GM18511 (cell line): ENCODE results near the gene KLHL29.

Source experiments
- ATAC-seq: cut with Tn5 transposase; IDR thresholded peaks from one replicate; pipeline ENCODE4 v1.9.1; 2021; ENCODE audit warnings: mild to moderate bottlenecking, moderate library complexity; ENCODE audit not compliant: unreplicated experiment

KLHL29 gene

GRCh38 chr2:23601301-23601965, 216.5 kb downstream of the KLHL29 start:
- ATAC-seq: no peak

GRCh38 chr2:23602116-23602515, 217.1 kb downstream of the KLHL29 start:
- no peak for ATAC-seq

GRCh38 chr2:23603156-23603555, 218.2 kb downstream of the KLHL29 start:
- no peak for ATAC-seq

GRCh38 chr2:23603581-23603980, 218.6 kb downstream of the KLHL29 start:
- no peak for ATAC-seq

GRCh38 chr2:23604731-23605130, 219.8 kb downstream of the KLHL29 start:
- ATAC-seq: no peak

- no peak for ATAC-seq
Observed at GRCh38 chr2:23605236-23605635, 220.3 kb downstream of the KLHL29 start.

- ATAC-seq: no peak
Observed at GRCh38 chr2:23606196-23606595, 221.2 kb downstream of the KLHL29 start.

GRCh38 chr2:23606968-23607367, 222.0 kb downstream of the KLHL29 start:
- ATAC-seq: no peak

GRCh38 chr2:23607925-23608324, 222.9 kb downstream of the KLHL29 start:
- ATAC-seq: no peak

- no peak for ATAC-seq
Observed at GRCh38 chr2:23609254-23609653, 224.3 kb downstream of the KLHL29 start.

GRCh38 chr2:23611839-23612238, 226.9 kb downstream of the KLHL29 start:
- ATAC-seq: no peak

- no peak for ATAC-seq
Observed at GRCh38 chr2:23614701-23615100, 229.7 kb downstream of the KLHL29 start.

- ATAC-seq: no peak
Observed at GRCh38 chr2:23615216-23616020, 230.4 kb downstream of the KLHL29 start.

GRCh38 chr2:23616630-23617029, 231.7 kb downstream of the KLHL29 start:
- ATAC-seq: no peak

- no peak for ATAC-seq
Observed at GRCh38 chr2:23617167-23617810, 232.3 kb downstream of the KLHL29 start.

GRCh38 chr2:23617811-23618215, 232.8 kb downstream of the KLHL29 start:
- no peak for ATAC-seq

GRCh38 chr2:23618265-23618664, 233.3 kb downstream of the KLHL29 start:
- no peak for ATAC-seq

GRCh38 chr2:23618794-23619530, 234.0 kb downstream of the KLHL29 start:
- no peak for ATAC-seq

GRCh38 chr2:23619941-23620340, 235.0 kb downstream of the KLHL29 start:
- ATAC-seq: no peak

- no peak for ATAC-seq
Observed at GRCh38 chr2:23620841-23621341, 235.9 kb downstream of the KLHL29 start.

GRCh38 chr2:23621616-23622015, 236.6 kb downstream of the KLHL29 start:
- no peak for ATAC-seq
